HS-5 (cell line): ENCODE data around the gene NAE1.
A peak's percentile ranks its signal among the peaks of the same experiment; 100 is the strongest.
"Not testable (repeated sequence)": the region's sequence is repeated elsewhere in the genome, so short reads cannot be mapped to it uniquely, and the experiment has no call there.

ENCODE experiments used
- DNase-seq: peaks from one replicate; pipeline ENCODE4 v3.0.0-alpha.2; 2012; ENCODE audit warnings: low read depth

Gene NAE1

GRCh38 chr16:66830422-66831404 is at the start of gene NAE1:
TSS of gene NAE1 (minus strand) at chr16:66830976. CDS start at chr16:66830899, 77 bp downstream.
- peak; percentile 45 for DNase-seq

DNA sequence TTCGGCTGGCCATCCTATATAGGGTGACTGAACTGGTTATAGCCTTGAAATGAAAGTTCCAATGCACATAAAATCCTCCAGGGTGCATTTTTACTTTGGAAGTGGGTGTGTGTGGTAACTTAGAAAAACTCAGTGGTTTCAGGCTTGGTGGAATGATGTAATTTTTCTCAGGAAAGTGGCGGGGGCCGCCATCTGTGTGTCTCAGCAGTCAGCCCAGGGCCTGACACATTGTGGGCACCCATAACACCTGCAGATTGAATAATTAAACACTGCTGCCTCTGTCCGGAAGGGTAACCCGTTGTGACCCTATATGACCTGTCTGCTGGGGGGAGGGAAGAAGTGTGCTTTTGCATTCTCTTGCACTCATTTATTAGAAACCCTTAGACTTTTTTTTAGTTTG is 47.3 kb upstream of the NAE1 start:
- no peak for DNase-seq

- DNase-seq = no peak
These were observed 43.5 kb upstream of the NAE1 start for GRCh38 chr16:66874079-66874775.

DNA sequence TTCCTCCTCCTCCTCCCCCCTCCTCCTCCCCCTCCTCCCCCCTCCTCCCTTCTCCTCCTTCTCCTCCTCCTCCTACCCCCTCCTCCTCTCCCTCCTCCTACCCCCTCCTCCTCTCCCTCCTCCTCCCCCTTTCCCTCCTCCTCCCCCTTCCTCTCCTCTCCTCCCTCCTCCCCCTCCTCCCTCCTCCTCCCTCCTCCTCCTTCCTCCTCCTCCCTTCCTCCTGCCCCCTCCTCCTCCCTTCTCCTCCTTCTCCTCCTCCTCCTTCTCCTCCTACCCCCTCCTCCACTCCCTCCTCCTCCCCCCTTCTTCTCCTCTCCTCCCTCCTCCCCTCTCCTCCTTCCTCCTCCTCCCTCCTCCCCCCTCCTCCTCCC is 42.9 kb upstream of the NAE1 start:
- no peak for DNase-seq

GRCh38 chr16:66872943-66873684 is 42.3 kb upstream of the NAE1 start:
- DNase-seq = peak; percentile 100

DNA sequence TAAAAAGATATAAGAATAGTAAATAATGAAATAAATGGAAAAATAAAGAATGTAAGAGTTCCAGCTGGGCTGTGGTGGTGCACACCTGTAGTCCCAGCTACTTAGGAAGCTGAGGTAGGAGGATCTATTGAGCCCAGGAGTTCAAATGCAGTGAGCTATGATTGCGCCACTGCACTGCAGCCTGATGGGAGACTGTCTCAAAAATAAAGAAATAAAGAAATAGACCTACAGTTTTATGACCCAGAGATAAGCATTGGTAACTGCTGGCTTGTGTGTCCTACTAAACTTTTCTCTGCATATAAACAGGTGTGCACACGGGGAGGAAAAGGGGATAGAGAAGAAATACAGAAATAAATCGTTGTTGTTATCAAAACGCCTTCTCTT is 41.8 kb upstream of the NAE1 start:
- DNase-seq = no peak

GRCh38 chr16:66871840-66872239 is 41.1 kb upstream of the NAE1 start:
- DNase-seq = no peak

DNA sequence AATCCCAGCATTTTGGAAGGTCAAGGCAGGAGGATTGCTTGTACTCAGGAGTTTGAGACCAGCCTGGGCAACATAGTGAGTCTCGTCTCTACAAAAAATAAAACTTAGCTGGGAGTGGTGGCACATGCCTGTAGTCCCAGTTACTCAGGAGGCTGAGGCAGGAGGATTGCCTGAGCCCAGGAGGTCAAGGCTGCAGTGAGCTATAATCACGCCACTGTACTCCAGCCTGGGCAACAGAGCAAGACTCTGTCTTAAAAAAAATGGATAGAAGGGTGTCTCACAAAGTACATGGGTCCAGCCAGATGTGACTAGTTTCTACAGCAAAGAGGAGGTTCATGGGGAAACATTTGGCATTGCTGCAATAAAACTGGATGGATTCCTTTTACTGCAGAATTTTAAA is 40.6 kb upstream of the NAE1 start:
- DNase-seq = not testable (repeated sequence)

GRCh38 chr16:66869424-66869823 is 38.6 kb upstream of the NAE1 start:
- DNase-seq = no peak

DNA sequence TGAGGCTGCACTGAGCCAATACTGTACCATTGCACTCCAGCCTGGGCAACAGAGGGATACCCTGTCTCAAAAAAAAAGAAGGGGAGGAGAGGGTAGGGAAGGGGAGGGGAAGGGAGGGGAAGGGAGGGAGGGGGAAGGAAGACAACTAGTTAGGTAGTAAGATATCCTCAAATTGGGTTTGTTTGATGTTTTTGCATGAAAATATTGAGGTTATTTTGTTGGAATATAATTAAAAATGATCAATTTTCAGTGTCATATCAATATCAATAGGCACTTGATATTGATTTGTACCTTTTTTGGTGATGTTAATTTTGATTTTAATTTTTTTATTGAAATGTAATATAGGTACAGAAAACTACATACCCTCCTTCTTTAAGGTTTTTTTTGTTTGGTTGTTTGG is 32.9 kb upstream of the NAE1 start:
- no peak for DNase-seq

- no peak for DNase-seq
These were observed 31.3 kb upstream of the NAE1 start for GRCh38 chr16:66862023-66862520.

DNA sequence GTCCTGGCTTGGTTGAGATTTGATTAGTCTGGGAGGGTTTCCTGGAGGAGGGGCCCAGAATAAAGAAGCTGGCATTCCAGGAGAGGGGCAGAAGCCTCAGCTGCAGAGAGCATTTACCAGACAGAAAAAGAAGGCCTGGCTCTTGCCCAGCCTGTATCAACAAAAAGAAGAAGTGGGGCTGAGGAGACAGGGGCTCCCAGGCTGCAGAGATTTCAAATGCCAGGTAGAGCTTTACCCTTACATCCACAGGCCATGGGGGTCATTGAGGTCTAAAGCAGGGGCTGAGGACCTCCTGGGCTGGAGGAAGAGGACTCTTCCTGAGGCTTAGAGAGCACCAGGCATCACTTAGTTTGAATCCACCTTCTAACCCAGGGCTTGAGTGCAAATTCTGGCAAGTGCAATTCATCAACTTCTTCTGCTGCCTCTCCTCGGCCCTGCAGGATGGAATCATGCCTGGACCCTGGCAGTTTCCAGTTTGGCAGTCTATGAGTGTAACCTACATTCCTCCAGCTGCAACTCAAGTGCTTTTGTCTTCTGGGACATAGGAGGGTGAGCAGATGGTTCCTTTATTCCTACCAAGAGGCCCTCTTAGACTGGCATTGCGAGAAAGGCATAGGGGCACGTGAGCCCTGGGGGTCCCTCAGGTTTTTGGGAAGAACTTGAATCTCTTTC is 28.8 kb upstream of the NAE1 start:
- DNase-seq = no peak

GRCh38 chr16:66858740-66859396 is 28.1 kb upstream of the NAE1 start:
- no peak for DNase-seq

GRCh38 chr16:66857437-66857836 is 26.7 kb upstream of the NAE1 start:
- no peak for DNase-seq

DNA sequence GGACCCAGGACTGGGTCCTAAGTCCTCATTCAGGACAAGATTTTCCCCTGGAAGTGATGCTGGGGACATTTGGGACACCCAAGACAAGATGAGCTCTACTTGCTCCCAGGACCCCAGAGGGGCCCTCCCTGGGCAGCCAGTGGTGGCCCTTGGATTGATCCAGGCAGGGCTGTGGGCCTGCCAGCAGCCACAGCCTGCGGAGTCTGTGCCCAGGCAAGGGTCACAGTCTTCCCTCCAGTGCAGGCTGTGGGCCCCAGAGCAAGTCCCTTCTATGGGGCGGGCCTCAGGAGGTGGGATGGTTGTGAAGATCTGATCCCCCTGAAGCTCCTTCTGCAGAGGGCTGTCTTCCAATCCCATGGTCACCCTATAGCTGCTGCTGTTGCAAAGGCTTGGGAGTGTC is 26.0 kb upstream of the NAE1 start:
- no peak for DNase-seq

DNA sequence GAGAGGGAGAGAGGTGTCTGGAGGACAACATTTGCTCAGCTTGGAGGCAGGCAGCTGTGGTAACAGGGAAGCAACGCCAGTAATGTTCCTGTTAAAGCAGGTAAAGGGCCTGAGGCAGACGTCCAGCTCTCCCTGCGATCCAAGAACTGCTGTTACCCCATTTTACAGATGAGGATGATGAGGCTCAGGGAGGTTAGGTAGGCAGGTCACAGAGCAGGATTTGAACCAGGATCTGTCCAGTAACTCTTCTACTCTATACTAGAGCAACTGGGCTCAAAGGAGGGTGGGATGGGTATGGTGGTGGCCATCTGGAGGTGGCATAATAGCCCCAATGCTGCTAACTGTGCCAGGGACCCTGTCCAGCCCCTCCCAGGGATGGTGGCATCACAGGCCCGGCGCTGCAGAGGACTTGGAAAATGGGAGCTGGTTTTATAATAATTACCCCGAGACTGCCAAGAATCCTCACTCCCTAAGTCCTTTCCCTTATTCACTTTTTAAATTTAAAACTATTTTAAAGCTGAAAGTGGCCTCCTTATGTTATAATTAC is 25.5 kb upstream of the NAE1 start:
- no peak for DNase-seq

- no peak for DNase-seq
These were observed 22.7 kb upstream of the NAE1 start for GRCh38 chr16:66853261-66854139.

DNA sequence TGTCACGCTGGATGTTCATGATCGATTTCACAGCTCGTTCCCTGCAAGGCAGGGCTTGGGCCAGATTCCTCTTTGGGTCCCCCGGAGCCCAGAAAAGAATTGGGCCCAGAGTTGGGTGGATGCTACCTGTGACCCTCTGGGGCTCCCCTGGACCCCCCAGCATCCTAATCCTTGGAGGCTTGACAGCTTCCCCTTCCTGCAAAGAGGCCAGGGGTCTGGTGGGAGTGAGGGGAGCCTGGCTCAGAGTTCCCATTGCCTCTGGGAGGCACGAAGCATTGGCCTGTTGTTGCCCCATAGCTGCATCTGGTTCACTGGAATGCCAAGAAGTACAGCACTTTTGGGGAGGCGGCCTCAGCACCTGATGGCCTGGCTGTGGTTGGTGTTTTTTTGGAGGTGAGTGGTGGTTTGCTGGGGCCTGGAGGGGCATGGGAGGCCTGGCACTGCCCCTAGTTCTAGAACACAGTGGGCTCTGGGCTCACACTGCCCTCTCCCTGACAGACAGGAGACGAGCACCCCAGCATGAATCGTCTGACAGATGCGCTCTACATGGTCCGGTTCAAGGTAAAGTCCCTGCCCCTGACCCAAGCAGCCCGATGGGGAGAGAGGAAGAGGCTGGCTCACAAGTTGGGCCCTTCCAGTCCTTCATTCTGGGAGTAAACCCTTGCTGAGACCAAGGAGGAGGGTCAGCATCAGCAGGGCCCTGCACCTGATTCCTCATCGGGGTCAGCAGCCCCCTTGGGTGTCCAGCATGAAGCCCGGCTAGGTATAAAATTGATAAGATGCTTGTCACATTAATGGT is 20.6 kb upstream of the NAE1 start:
- DNase-seq = no peak
